Stimulated activated CD8-positive, alpha-beta memory T cell treated with anti-CD3 and anti-CD28 coated beads, Interleukin-12 subunit alpha, Interleukin-12 subunit beta, amount 100 ng/mL, for 4 hours (primary cell): ENCODE measurements around the gene RPLP2.

Experiments used
- DNase-seq: peaks from one replicate; pipeline ENCODE4 v3.0.0-alpha.2; 2020; ENCODE audit warnings: low read depth

The RPLP2 gene

GRCh38 chr11:803770-804598, 5.8 kb upstream of the RPLP2 start:
- DNase-seq, result no peak

DNA sequence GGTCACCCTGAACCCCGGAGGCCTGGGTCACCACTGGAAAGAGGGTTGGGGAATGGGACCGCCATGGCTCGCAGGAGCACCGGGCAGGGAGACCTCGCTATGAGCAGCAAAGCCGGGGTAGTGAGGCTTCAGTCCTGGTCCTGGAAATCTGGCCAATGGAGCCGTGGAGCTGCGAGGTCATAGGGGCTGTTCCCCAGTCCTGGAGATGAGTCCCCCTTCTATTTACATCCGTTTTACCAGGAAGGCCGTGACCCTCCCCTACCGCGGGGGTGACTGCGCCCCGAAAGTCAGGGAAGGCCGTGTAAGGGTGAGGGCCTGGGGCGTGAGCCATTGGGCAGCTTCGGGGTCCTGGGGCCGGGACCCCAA, 5.2 kb upstream of the RPLP2 start:
- DNase-seq, result no peak

DNA sequence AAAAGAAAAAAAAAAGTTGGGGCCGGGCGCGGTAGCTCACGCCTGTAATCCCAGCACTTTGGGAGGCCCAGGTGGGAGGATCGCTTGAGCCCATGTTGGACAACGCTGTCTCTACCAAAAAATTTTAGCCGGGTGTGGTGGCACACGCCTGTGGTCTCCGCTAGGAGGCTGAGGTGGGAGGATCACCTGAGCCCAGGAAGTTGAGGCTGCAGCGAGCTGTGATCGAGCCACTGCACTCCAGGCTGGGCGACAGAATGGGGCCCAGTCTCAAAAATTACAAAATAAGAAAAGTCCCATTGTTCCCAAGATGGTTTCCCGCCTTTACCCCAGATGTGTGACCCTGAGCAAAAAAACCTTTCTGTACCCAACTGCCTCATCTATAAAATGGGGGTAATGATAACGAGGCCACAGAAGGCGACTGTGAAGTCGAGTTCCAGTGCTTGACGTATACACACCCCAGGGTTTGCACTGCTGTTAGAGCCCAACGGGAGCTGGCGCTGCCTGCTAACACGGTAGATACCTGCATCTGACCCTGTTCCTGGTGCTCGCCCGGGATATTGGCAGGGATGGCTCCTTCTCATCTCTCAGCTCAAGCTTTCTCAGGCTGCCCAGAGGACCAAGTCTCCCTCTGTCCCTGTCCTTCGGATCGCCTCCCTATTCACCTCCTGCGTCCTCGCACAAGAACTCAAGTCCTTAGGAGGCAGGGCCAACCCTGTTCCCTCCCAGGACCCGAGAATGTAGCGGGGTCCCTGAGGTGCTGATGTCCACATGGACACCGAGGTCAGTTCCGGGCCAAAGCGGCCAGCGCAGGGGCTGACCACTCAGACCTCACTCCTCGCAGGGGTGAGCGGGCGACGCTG, 1.1 kb upstream of the RPLP2 start:
- DNase-seq, result no peak

- no peak for DNase-seq
Observed at GRCh38 chr11:810040-810567, 337 bp downstream of the RPLP2 start.

DNA sequence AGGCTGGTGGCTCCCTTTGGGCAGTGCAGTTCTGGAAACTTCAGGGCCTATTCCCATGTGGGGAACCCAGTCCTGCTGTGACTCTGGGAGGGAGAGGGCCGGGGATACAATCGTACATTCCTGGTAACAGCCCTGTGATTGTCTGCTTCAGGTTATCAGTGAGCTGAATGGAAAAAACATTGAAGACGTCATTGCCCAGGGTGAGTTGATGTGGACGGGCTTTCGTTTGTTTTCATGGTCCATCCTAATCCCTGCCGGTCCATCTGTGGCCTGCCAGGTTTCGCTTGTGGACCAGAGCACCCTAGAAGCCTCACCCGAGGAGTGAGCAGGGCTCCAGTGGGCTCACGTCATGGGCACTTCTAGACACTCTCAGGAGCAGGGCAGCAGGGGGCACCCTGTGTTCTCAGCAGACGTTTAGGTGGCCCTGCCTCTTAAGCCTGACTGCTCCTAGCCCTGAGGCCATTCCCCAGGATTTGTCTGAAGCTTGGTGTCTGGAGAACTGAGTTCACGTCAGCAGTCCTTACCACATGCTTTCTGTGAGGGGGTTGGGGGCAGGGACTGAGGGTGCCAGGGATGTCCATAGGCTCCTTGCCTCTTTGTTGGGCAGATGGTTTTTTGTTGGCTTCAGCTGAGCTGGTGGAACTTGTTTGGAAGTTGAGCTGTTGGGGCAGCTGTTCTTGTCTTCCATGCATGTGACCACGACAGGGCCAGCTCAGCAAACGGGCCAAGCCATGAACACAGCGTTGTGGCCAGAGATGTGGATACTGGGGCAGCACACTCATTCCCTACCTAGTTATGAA, 1.9 kb downstream of the RPLP2 start:
- DNase-seq, result no peak

GRCh38 chr11:812390-812789, 2.6 kb downstream of the RPLP2 start:
- no peak for DNase-seq

GRCh38 chr11:813072-813455, 3.3 kb downstream of the RPLP2 start:
- DNase-seq, result no peak

GRCh38 chr11:813456-814096, 3.8 kb downstream of the RPLP2 start:
- DNase-seq, result no peak

DNA sequence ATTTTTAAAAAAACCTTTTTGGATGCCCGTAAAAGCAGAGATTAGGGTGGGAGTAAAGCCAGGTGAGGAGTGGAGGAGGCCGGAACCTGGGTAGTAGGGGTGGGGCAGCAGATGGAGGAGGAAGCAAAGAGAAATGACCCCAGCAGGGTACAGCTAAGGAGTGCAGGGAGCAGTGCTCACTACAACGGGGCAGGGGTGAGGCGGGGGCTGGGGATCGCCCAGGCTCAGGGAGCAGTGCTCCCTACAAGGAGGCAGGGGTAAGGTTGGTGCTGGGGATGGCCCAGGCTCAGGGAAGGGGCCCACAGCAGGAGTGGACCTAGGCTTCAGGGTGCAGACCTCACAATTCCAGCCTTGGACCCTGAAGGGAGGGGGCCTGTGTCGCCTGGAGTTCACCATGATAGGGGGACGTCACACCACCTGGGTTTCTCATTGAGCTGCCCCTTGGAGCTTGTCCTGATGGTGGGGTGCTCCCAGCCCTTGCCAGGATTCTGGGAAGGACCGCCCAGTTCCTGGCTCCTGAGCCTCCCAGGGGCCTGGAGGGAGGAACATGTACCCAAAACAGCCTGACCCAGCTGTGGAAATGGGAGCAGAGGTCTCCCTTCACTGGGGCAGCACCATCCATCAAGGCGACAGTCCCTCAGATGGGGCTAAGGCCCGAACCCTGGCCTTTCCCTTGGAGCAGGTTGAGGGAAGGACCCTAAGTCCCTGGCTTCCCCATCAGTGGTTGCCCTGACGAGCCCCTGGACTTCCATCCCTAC, 6.1 kb downstream of the RPLP2 start:
- no peak for DNase-seq

GRCh38 chr11:816433-816779, 6.6 kb downstream of the RPLP2 start:
- DNase-seq, result no peak

- no peak for DNase-seq
Observed at GRCh38 chr11:818396-819128, 8.8 kb downstream of the RPLP2 start, which contains the start of gene PNPLA2. PNPLA2 (plus strand) TSS chr11:818914; CDS start chr11:819719, 805 bp downstream.

DNA sequence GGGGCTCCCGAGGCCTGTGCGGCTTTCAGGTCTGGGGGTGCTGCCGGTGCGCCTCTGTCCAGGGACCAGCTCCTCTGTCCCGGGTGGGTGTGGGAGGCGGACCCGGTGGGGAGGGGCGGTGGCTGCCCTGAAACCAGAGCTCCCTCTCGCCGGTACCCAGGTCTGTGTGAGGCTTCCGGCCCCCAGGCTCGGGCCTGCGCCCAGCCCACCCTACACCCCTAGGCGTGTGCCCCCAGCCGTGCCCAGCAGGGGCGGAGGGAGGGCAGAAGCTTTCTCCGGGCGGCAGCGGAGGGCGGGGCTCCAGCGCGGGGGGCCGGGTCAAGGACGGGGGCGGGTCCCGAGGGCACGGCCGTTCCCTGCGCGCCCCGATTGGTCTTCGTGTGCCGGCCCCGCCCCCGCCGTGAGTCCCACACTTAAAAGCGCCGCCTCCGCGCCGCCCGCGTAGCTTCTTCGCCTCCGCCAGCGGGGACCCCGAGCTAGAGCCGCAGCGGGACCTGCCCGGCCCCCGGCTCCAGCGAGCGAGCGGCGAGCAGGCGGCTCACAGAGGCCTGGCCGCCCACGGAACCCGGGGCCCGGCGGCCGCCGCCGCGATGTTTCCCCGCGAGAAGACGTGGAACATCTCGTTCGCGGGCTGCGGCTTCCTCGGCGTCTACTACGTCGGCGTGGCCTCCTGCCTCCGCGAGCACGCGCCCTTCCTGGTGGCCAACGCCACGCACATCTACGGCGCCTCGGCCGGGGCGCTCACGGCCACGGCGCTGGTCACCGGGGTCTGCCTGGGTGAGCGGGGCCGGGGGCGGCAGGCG, 9.6 kb downstream of the RPLP2 start:
- peak; percentile 86 for DNase-seq

DNA sequence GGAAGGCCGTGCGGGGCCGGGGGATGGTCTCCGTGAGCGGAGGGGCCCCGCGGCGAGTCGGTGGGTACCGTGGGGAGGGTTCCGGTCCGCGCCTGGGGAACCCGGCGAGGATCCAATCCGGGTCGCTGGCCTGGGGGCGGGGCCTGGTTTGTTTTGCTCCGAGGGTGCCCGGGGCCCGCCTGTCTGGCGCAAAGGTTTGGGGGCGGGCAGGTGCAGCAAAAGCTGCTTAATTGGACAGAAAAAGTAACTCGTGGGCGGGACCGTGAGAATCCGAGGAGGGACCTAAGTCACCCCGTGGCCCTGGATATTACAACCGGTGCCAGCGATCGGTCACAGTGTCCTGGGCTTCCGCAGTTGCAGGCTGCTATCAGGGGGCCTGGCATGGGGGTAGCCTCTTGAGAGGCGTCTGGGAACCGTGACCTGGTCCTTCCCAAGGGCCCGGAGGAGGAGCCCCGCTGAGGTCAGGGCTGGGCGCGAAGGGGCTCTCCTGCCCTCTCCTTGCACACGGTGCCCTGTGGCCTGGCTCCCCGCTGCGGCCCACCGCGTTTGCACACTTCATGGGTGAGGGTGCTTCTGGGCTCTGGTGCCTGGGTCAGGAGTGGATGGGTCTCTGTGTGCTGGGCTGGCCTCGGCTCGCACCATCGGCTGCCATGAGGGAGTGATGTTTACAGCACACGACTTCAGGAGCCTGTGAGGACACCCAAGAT, 10.3 kb downstream of the RPLP2 start:
- peak; percentile 80 for DNase-seq

- DNase-seq, result no peak
Observed at GRCh38 chr11:820655-821511, 11.1 kb downstream of the RPLP2 start.

GRCh38 chr11:821512-822371, 12.0 kb downstream of the RPLP2 start:
- no peak for DNase-seq

DNA sequence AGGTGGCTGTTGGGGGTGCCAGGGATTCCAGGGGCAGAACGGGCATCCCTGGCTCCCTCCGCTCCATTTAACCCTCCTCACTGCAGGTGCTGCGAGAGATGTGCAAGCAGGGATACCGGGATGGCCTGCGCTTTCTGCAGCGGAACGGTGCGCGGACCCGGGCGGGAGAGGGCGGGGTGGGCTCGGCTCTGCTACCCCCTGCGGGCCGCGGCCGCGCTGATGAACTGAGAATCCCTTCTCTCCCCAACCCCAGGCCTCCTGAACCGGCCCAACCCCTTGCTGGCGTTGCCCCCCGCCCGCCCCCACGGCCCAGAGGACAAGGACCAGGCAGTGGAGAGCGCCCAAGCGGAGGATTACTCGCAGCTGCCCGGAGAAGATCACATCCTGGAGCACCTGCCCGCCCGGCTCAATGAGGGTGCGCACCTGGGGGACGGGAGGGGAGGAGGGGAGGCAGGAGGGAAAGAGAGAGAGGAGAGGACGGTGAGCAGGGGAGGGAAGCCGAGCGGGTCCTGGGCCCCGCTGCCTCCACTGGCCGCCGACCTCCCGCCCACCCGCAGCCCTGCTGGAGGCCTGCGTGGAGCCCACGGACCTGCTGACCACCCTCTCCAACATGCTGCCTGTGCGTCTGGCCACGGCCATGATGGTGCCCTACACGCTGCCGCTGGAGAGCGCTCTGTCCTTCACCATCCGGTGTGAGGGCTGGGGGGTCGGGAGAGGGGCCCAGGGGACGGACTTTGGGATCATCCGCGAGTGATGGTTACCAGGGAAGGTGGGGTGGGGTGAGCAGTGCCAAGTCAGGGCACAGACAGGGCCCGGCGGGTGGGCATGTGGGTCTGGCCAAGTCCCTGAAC, 13.9 kb downstream of the RPLP2 start:
- DNase-seq, result no peak
